T-helper 9 cell (primary cell): ENCODE results near the gene LRCOL1.

Source experiments
- DNase-seq: peaks from one replicate; pipeline ENCODE4 v3.0.0-alpha.2; 2020
- total RNA-seq, 2 donors: gene quantifications; one replicate each; lab custom pipeline; 2026; lab: John Stamatoyannopoulos, UW

LRCOL1 gene
- 0 reads per million in 2 donors for total RNA-seq

DNA sequence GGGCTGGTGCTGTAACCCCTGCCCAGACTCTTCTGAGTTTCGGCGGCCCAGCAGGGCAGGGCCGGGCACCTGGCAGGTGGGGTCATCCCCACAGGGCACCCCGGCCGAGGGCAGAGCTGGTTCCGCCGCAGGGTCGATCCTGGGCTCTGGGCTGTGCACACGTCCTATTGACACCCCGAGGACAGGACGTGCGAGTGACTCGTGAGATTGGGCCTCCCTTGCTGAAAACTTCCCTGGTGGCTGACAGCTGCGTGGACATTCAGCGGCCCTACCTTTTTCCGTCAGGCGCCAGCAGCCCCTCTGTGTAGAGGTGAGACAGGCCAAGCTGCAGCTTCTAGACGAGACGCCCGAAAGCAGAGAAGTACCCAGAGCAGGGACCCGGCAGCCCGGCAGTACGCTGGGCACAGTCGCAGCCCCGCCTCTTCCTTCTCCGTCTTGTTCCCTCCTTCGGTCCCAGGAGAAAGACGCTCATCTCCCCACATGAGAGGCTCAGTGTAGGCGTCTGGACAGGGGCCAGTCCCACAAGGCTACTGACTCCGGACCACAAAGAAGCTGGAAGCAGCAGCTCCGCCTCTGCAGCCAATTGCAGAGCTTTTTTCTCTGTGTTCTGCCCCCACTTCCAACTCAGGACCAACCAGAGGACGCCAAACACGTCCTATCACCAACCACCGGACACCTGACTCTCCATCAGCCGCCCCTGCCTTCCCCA, at the start of gene LRCOL1:
TSS of gene LRCOL1 (minus strand) at position 532 of the 709 bp plus-strand sequence. CDS start 4,331 bp downstream, outside the sequence.
- DNase-seq, result no peak

DNA sequence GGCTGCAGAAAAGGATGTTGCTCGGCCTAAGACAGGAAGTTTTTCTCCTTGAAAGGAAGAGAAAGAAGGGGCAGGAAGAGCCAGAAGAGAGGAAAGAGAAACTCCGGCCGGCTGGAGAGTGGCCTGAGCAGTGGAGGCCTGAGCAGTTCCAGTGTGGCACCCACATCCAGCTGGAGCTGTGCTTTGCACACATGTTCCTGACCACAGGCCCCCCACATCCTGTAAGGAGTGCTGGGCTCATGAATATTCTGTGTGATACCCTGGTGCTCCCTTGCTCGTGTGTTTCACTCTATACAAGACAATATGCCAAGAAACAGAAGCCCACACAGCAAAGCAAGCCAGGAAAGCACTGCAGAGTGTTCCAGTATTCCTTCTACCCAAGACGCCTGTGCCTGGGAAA, 49.7 kb upstream of the LRCOL1 start:
- DNase-seq, result no peak

DNA sequence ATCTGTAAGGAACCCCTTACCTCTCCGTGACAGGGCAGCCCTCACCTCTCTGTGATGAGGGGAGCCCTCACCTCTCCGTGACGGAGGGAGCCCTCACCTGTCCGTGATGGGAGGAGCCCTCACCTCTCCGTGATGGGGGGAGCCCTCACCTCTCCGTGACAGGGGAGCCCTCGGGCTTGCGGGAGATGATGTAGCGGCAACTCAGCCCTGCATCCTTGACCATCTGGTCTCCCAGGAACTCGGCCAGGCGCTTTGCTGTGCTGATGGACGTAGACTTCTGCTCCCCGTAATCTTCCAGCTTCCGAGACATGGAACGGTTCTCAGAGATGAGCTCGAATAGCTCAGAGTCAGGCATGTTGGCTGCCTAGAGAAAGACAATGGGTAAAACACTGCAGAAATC, 48.8 kb upstream of the LRCOL1 start:
- DNase-seq, result no peak

DNA sequence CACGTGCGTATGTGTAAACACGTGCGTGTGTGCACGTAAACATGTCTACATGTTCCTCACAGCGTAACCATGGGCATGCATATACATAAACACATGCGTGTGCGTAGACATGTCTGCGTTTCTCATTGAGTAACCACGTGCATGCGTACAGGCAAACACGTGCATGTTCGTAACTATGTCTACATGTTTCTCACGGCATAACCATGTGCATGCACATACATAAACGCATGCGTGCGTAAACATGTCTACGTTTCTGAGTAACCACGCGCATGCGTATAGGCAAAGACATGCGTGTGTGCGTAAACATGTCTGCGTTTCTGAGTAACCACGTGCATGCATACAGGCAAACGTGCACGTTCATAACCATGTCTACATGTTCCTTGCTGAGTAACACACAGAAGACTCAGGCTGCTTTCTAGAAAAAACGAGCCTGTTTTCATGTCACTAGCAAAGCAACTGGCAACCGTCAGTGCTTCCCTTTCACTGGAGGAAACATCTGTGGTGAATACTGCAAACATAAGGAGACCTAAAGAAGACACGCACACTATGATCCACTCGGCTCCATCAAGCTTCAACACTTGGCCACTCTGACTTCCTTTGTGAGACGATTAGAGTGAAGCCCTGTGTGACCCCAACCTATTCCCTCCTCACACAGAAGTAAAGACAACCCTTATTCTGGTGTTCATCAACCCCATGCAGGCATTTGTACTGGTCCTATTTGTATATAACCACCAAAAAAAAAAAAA, 47.9 kb upstream of the LRCOL1 start:
- no peak for DNase-seq

DNA sequence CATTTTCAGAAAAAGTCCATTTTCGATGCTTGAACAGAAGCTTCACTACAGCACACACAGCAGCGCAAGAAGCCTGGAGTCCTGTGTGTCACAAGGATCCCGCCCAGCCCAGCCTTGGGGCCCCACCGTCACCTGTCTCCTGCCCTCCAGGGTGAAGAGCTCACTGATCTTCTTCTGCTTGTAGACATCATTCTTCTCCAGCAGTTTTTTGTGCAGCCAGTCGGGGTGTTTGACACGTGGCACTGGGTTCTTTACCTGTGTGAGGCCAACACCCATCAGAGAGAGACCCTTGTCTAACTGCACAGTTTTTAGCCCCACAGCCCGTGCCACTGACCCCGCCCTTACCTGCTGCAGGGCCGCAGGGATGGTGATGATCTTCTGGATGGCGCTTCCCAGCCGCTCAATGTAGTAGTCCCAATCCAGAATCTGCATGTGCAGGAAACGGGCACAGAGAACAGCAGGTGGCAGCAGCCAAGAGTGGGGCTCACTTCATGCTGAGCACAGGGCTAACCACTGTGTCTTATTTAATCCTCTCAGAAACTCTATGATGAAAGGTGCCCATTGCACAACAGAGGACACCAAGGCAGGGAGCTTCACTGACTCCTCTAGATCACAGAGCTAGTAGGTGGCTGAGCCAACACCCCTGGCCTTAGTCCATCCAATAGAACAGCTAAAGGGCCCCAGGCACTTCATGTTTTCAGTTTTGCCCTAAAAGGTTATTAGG, 46.8 kb upstream of the LRCOL1 start:
- DNase-seq, result no peak

DNA sequence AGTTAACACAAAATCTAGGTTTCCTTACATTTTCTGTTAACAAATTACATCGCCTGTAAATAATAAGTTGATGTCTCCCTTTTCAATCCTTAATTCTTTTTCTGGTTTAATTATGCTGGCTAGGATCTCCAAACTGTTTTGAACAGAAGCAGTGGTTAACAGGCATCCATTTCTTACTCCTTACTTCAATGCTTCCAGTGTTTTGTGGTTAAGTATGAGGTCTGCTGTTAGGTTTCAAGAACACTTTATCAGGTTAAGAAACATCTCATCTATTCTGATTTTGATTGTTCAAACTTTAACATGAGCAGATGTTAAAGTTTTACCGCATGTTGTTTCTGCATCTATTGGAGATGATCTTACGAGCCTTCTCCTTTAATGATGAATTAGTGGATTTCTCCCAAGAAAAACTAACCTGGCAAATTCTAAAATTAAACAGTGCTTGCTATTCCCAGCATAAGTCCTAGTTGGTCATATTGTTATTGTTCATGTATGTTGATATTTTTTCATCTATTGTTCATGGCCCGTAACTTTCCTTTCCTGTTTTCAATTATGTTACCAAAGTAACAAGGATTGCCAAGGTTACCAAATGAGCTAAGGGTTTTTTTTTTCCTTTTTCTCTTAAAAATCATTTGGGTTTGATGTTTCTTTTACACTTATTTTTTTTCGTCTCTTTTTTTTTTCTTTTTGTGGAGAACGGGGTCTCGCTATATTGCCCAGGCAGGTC, 43.3 kb upstream of the LRCOL1 start:
- DNase-seq, result no peak

DNA sequence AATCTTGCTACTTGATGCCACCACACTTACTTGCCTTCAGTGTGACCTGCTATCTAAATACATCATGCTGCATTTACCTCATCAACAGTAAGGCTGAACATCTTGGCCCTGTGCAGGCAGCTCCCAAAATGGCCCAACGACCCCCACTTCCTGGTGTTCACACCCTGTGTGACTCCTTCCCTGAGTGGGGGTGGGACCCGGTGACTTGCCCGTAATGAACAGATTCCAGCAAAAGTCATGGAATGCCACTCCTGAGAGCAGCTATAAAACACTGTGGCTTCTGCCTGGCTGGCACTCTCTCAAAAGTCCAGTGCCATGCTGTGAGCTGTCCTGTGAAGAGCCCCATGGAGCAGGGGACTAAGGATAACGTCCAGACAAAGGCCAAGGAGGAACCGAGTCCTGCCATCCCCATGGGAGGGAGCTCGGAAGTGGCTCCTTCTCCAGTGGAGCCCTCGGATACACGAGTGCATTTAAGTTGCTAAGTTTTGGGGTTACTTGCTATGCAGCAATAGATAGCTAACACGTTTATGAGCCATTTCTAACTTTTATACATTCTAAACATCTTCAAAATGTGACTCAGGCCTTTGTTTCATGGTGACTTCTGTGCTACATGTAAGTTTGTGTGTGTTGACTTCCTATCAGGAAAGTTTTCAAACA, 41.2 kb upstream of the LRCOL1 start:
- no peak for DNase-seq

DNA sequence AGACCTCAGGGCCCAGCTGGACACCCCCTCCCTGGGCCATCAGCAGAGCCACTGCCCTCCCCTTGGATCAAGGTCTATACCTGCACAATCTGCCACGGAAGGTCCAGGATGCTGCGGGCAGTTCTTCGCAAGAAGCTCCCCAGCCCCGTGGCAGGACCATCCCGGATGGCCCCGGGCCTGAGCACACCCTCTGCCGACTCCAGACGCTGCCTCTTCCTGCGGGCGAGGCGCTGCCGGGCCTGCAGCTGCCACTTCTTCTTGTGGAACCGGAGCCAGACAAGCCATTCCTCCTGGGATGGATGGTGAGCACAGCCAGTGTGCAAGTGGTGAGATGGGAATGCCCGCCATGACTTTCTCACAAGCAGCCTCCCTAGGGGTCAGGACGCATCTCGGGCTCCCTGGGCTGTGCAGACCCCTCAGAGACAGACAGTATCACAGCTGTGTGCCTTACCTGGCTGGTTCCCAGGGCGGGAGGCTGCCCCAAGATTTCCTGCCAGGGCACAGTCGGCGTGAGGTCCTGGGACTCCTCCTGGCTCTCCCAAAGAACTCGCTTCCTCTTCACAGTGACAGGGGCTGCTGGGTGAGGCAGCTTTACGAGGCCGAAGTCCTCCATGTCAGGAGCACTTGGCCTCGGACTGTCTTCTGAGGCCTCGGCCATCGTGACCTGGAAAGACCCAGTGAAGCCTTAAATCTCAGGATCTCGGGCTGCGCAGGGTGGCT, 39.0 kb upstream of the LRCOL1 start:
- no peak for DNase-seq

DNA sequence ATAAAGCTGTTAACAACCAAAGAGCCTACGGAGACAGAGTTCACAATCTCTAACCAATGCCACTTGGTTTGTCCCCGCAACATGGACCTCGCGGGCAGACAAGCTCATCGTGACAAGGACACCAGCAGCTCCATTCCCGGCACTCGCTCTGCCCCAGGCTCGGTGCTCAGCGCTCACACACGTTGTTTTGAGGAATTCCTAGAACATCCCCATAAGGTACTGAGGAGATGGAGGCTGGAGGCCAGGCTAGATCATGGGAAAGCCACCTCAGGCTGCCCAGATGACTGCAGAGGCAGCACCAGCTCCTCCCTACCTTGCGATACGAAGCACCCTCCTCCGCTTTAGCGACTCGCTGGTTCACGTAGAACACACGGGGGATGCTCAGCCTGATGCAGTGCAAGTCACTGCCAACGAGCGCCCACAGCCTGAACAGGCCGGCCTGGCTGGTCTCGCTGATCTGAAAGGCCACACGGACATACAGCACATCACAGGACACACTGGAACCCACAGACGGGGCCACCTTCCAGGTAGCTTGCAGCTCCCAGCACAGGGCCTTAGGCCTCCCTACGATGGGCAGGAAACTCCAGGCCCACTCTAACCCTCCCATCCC, 38.3 kb upstream of the LRCOL1 start:
- DNase-seq, result no peak

DNA sequence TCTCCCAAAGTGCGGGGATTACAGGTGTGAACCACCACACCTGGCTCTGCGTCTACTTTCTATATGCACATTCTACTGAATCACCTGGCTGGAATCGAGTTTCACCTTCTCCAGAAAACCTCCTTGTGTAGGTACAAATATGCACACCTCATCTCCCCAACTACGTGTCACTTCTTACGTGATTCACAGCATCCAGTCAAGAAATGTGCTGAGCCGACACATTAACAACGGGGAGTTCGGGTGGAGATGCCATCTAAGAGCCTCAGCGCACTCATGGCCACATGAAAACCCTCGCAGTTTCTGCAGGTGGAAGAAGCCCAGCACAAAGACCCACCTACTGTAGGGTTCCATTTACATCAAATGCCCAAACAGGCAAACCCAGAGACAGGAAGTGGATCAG, 37.5 kb upstream of the LRCOL1 start:
- no peak for DNase-seq

DNA sequence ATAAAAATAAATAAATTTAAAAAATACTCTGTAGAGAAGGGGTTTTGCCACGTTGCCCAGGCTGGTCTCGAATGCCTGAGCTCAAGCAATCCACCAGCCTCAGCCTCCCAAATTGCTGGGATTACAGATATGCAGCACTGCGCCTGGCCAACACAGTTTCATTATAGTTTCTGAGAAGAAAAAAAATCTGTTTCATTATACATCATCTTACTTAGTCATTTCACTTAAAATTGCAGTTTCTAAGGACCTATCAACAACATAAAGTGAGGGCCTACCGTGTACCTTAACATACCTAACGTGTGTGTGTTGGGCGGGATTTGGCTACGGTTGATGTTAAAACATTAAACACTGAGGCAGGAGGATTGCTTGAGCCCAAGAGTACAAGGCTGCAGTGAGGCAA, 36.5 kb upstream of the LRCOL1 start:
- DNase-seq, result no peak

DNA sequence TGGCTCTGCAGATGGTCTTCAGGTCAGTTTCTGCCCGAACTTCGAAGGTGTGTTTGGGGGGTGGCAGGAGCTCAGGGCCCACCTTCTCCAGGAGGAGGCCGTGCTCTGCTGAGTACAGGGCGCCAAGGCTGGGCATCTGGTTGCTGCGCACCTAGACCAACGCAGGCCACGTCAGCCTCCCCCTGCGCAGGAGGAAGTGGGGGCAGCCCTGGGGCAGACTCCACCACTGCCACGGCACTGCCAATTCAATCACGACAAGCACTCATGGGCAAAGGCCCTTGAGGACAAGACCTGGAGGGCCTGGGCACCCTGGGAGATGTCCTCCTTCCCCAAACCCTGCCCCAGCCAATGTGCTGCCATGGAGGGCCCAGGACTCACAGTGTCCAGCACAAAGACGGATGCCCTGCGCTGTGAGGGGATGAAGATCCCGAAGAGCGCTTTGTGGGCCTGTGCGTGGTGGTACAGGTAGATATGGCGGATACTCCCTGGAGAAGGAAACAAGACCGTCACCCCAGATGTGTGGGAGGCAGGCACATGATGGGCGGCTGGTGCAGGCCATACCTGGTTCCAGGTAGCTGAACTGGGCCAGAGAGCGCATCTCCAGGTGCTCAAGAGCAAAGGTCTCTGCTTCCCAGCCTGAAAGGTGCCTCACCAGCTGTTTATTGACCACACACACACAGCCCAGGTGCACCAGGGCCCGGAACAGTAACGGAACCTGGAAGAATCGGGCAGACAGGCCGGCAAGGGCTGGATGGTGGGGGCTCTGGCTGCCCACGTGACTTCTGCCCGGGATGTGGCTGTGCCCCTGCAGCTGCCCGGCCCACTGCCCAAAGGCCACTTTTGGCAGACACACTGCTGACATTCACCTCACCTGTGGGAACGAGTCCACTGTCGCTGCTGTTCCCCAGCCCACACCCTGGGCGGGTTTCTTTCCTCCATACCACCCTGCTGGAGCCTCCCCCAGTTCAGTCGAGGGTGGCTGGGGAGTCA, 32.8 kb upstream of the LRCOL1 start:
- DNase-seq, result no peak

DNA sequence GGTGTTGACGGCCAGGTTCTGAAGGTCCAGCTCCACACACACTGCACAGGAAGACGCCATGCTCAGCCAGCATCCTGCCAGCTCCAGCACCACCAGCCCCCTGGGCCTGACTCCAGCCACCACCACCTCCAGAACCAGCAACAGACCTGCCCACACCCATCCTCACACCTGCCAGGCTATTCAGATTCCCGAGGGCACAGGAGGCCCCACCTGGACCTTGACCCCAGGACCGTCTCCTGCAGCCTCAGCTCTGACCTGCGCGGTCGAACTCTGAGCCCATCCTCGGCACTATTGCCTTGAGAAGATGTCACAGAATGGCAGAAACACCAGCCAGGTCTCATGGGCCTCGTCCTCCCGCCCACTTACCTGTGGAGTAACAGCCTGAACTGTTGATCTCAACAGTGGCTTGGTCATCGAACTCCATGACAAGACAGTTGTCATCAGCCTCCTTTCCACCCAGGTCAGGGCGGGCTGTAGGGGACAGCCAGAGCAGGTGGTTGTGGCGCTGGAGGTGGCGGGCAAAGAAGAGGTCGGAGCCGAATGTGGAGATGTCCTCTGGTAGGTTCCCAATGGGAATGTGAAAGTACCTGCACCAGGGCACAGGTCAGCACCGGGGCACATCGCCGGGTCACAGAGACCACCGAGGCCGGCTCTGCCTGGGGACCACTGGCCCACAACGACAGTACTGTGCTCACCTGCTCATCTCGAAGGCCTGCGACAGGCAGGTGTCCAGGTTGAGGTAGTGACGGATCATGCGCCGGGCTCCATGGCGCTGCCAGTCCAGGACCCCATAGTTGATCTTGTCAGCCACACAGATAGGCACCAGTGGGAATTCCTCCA, 31.6 kb upstream of the LRCOL1 start:
- DNase-seq, result no peak

DNA sequence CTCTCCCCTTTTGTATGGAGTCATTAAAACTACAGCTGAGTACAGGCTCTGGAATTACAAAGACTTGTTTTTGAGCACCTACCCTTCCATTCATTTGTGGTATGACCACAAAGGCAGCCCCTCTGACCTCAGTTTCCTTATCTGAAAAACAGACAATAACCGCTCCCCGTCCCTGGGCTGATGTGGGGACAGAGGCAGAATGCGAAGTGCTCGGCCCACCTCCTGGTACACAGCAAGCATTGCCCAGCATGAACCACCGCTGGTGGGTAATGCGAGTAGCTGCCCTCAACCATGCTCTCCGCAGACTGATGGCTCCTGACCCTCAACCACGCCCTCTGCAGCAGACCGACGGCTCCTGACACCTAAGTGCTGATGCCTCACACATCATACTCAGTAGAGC, 30.6 kb upstream of the LRCOL1 start:
- DNase-seq, result no peak

DNA sequence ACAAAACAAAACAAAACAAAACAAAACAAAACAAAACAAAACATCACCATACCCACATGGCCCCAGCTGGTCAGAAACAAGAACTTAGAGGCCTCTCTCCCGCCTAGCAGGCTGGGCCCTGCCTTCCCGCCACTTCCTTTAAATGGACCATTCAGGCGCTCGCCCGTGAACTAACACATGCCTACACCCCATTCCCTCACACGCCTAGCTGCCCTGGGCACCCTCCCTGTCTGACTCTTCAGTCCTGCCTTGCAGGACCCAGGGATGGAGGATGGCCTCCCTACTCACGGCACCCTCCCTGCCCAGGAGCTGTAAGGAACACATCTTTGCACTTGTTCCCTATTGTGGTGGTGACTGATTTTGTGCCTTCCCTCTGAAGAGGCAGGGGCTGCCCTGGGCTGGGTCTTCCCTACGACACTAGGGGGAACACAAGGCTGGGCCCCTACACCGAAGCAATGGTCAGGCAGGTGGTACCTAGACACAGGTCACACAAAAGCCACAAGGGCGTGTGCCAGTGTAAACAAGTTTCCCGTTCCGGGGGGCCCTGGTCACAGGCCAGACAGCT, 29.7 kb upstream of the LRCOL1 start:
- DNase-seq, result no peak

DNA sequence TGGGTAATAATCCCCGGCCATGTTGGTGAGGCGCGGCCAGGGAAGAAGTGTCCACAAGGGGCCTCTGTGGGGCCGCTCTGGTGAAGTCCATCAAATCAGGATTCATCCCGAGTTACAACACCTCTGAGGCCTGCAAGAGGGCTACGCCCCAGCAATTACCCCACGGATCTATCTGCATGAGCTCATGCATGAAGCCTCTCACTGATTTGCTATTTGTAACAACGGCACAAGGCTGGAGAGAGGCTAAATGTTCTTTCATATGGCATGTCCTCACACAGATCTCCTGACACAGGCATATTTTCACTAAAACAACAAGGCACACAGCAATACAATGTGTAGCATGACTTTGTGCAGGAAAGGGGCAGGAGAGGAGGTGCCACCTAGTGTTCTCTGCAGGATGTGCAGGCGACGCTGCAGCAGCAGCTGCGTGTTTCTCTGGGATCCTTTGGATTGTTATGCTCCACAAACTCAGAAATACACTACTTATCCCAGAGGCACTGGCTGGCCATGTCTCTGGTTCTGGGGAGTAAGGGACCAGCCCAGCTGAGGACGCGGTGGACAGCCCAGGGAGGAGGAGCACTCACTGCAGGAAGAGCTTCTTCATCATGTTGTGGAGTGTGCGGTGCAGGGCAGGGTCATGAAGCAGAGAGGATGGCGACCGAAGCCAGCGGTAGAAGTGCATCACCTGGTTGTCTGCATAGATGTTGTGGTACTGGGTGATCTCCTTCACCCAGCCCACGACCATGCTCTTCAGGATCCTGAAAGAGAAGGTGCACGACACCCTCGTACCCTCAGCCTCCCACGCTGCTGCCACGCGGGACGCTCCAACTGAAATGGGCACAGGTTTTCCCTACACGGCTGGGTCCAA, 28.4 kb upstream of the LRCOL1 start:
- no peak for DNase-seq

DNA sequence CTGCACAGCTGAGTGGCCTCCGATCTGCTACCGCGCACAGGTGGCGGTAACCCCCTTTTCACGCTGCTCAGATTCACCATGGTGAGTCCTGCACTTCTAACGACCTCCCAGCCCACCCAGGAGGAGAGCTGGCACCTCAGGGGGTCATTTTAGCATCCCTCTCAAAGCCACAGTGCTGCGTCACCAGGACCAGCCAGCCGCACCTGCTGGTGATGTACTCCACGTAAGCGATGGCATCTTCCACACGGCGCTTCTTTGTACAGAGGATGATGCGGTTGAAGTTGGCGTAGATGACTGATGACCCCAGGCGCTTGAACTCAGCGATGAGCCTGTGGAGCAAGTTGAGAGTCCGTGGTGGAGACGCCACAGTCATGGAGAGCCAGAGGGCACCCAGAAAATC, 27.4 kb upstream of the LRCOL1 start:
- no peak for DNase-seq
